Neural progenitor cell (in vitro differentiated cells): ENCODE measurements around the gene INSRR. TPM values are rescaled to one million over a fixed set of nuclear protein-coding genes. Genes with fewer than 3 reads are reported as not detected.

Experiments used
- DNase-seq: peaks from one replicate; pipeline ENCODE4 v3.0.0-alpha.2; 2016; ENCODE audit warnings: low spot score
- H2AFZ ChIP-seq: fragments of 200-600 bp; sonication (generic); replicated peaks from 2 replicates; pipeline ENCODE4 v1.6.1; 2016; ENCODE audit warnings: antibody characterized with exemption
- H3F3A ChIP-seq: fragments of 200-600 bp; sonication (generic); 2 replicates; pipeline ENCODE4 v1.6.1; 2016; ENCODE audit warnings: antibody characterized with exemption, low read depth
- H3K27ac ChIP-seq: fragments of 200-600 bp; sonication (generic); 2 replicates; pipeline ENCODE4 v1.5.1; 2016; ENCODE audit warnings: mild to moderate bottlenecking
- H3K27me3 ChIP-seq: fragments of 200-600 bp; sonication (generic); 2 replicates; pipeline ENCODE4 v1.6.1; 2016; ENCODE audit warnings: mild to moderate bottlenecking, moderate library complexity
- H3K36me3 ChIP-seq: fragments of 200-600 bp; sonication (generic); 2 replicates; pipeline ENCODE4 v1.5.1; 2016
- H3K4me1 ChIP-seq: fragments of 200-600 bp; sonication (generic); 2 replicates; pipeline ENCODE4 v1.6.1; 2016; ENCODE audit warnings: mixed run types
- H3K4me2 ChIP-seq: fragments of 200-600 bp; sonication (generic); 2 replicates; pipeline ENCODE4 v1.6.1; 2016
- H3K4me3 ChIP-seq: fragments of 200-600 bp; sonication (generic); 2 replicates; pipeline ENCODE4 v1.5.1; 2016
- H3K79me2 ChIP-seq: fragments of 200-600 bp; sonication (generic); 2 replicates; pipeline ENCODE4 v1.6.1; 2016; ENCODE audit warnings: low read depth
- H3K9ac ChIP-seq: fragments of 200-600 bp; sonication (generic); 2 replicates; pipeline ENCODE4 v1.6.1; 2016
- H3K9me3 ChIP-seq: fragments of 200-600 bp; sonication (generic); 2 replicates; pipeline ENCODE4 v1.5.1; 2016; ENCODE audit warnings: low read depth
- H4K20me1 ChIP-seq: fragments of 200-600 bp; sonication (generic); 2 replicates; pipeline ENCODE4 v1.6.1; 2016; ENCODE audit warnings: low read depth
- H3K27ac Mint-ChIP-seq: 3 replicates; pipeline ENCODE4 v1.8.0; 2021; ENCODE audit warnings: mixed read lengths
- H3K27me3 Mint-ChIP-seq: 2 replicates; pipeline ENCODE4 v1.8.0; 2022; ENCODE audit warnings: low read depth, mild to moderate bottlenecking, inconsistent platforms, moderate library complexity, mixed read lengths; ENCODE audit not compliant: insufficient read depth
- H3K36me3 Mint-ChIP-seq: 3 replicates; pipeline ENCODE4 v1.8.0; 2021; ENCODE audit warnings: mixed read lengths
- H3K4me1 Mint-ChIP-seq: 3 replicates; pipeline ENCODE4 v1.8.0; 2021; ENCODE audit warnings: mixed read lengths
- H3K4me3 Mint-ChIP-seq: 3 replicates; pipeline ENCODE4 v1.8.0; 2021; ENCODE audit warnings: mild to moderate bottlenecking, moderate library complexity, mixed read lengths
- H3K9me3 Mint-ChIP-seq: 3 replicates; pipeline ENCODE4 v1.8.0; 2020; ENCODE audit warnings: mixed read lengths
- CTCF ChIP-seq: fragments of 200-600 bp; sonication (generic); IDR thresholded peaks from 2 replicates; pipeline ENCODE4 v1.5.1; 2017; ENCODE audit warnings: antibody characterized with exemption, mild to moderate bottlenecking
- EZH2 ChIP-seq: fragments of 200-600 bp; sonication (generic); IDR thresholded peaks from 2 replicates; pipeline ENCODE4 v1.6.1; 2017; ENCODE audit warnings: antibody characterized with exemption, mild to moderate bottlenecking, moderate library complexity
- EZH2phosphoT487 ChIP-seq: fragments of 200-600 bp; sonication (generic); IDR thresholded peaks from 2 replicates; pipeline ENCODE4 v1.6.1; 2017; ENCODE audit warnings: antibody characterized with exemption
- total RNA-seq: library from RNA; depleted of rRNA; stranded (reverse); fragments of >200 nt; gene quantifications from 2 replicates; pipeline ENCODE4 v1.2.3, GENCODE V29; 2015; ENCODE audit warnings: low replicate concordance

Gene INSRR
- total RNA-seq, 1 donor from 2014 or later = not detected

- Mint-ChIP-seq H3K27ac (peak overlapping the region; percentile 78), H3K4me3 (peak overlapping the region; percentile 33), H3K4me1 (peaks cover 37% of the 10 kb centered on the region), H3K9me3 (no peaks in the 10 kb centered on the region), H3K27me3 (peaks cover 23% of the 10 kb centered on the region), H3K36me3 (no peaks in the 10 kb centered on the region)
- TF ChIP-seq EZH2phosphoT487 = no peak
- no peak for TF ChIP-seq EZH2
- TF ChIP-seq CTCF = no peak
- Histone ChIP-seq H3K4me1 (peaks cover 10% of the 10 kb centered on the region), H3K27ac (no peak overlapping the region), H4K20me1 (no peaks in the 10 kb centered on the region), H3K4me3 (no peak overlapping the region), H2AFZ (no peak overlapping the region), H3F3A (peaks cover 5% of the 10 kb centered on the region), H3K9ac (no peak overlapping the region), H3K27me3 (peaks cover 33% of the 10 kb centered on the region), H3K9me3 (no peaks in the 10 kb centered on the region), H3K79me2 (no peaks in the 10 kb centered on the region), H3K36me3 (no peaks in the 10 kb centered on the region), H3K4me2 (no peak overlapping the region)
- no peak for DNase-seq
These were observed 10.5 kb upstream of the INSRR start for GRCh38 chr1:156869455-156869854.

GRCh38 chr1:156868341-156868740 lies 9.4 kb upstream of the INSRR start:
- Mint-ChIP-seq H3K9me3 (no peaks in the 10 kb centered on the region), H3K4me3 (no peak overlapping the region), H3K27me3 (peaks cover 28% of the 10 kb centered on the region), H3K27ac (peak overlapping the region; percentile 51), H3K4me1 (peaks cover 47% of the 10 kb centered on the region), H3K36me3 (no peaks in the 10 kb centered on the region)
- H3K79me2 ChIP-seq = no peaks in the 10 kb centered on the region
- H3K27ac ChIP-seq = no peak overlapping the region
- H3K9me3 ChIP-seq = no peaks in the 10 kb centered on the region
- H3K4me3 ChIP-seq = no peak overlapping the region
- H3K36me3 ChIP-seq = no peaks in the 10 kb centered on the region
- peaks cover 5% of the 10 kb centered on the region for H3F3A ChIP-seq
- no peak overlapping the region for H3K4me2 ChIP-seq
- TF ChIP-seq CTCF = no peak
- TF ChIP-seq EZH2 = no peak
- no peak for TF ChIP-seq EZH2phosphoT487
- H3K27me3 ChIP-seq = peaks cover 44% of the 10 kb centered on the region
- DNase-seq = no peak
- H3K4me1 ChIP-seq = peaks cover 10% of the 10 kb centered on the region
- no peak overlapping the region for H3K9ac ChIP-seq
- H2AFZ ChIP-seq = no peak overlapping the region
- H4K20me1 ChIP-seq = no peaks in the 10 kb centered on the region

- peak overlapping the region; percentile 67 for H3K27ac Mint-ChIP-seq
- no peaks in the 10 kb centered on the region for H3K9me3 Mint-ChIP-seq
- no peak overlapping the region for H2AFZ ChIP-seq
- no peak for DNase-seq
- peaks cover 57% of the 10 kb centered on the region for H3K4me1 Mint-ChIP-seq
- H3K36me3 Mint-ChIP-seq = no peaks in the 10 kb centered on the region
- H3K27ac ChIP-seq = no peak overlapping the region
- peaks cover 44% of the 10 kb centered on the region for H3K27me3 Mint-ChIP-seq
- H3K4me1 ChIP-seq = peaks cover 10% of the 10 kb centered on the region
- H3K9me3 ChIP-seq = no peaks in the 10 kb centered on the region
- H3K36me3 ChIP-seq = no peaks in the 10 kb centered on the region
- peaks cover 53% of the 10 kb centered on the region for H3K27me3 ChIP-seq
- no peak overlapping the region for H3K4me3 ChIP-seq
- H3K4me2 ChIP-seq = peak overlapping the region; percentile 54
- TF ChIP-seq EZH2phosphoT487 (no peak), EZH2 (no peak), CTCF (no peak)
- H3F3A ChIP-seq = peaks cover 5% of the 10 kb centered on the region
- H3K4me3 Mint-ChIP-seq = peak overlapping the region; percentile 16
- H3K9ac ChIP-seq = no peak overlapping the region
- H4K20me1 ChIP-seq = peaks cover 3% of the 10 kb centered on the region
- no peaks in the 10 kb centered on the region for H3K79me2 ChIP-seq
These were observed 7.5 kb upstream of the INSRR start for GRCh38 chr1:156866249-156866909.
